Measurements from ENCODE around the gene ANXA3. TPM values are rescaled to one million over a fixed set of nuclear protein-coding genes. Genes with fewer than 3 reads are reported as not detected.

The ANXA3 gene
- total RNA-seq, 1 experiment from 2014 or later, result 18.8 TPM

DNA sequence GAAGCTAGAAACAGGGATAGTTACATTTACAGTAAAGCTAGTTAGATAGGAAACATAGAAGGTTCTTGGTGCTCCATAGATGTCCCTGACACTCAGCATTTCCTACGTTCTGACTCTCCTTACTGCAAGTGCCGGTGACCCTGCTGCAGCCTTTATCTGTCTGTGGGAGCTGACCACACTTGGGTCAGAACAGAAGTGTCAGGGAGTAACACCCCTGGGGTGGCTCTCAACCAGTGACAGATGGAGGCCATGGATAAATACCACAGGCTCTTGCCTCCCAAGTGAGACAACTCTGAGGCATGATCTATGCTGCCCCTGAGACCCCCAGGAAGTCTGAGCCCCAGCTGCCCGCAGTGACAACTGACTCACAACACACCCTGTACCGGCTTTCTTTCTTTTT, 69.8 kb downstream of the ANXA3 start:
- no peak for DNase-seq (ENCODE audit: low read depth, low spot score)
- in situ Hi-C loops (cut with HindIII; ENCODE audit: low pct_unique_long_range_greater_than_20kb, low sequenced_read_pairs), result loop anchor here (25.0 kb wide), 1 partner anchor 241 kb away; no protein-coding TSS in a partner anchor

DNA sequence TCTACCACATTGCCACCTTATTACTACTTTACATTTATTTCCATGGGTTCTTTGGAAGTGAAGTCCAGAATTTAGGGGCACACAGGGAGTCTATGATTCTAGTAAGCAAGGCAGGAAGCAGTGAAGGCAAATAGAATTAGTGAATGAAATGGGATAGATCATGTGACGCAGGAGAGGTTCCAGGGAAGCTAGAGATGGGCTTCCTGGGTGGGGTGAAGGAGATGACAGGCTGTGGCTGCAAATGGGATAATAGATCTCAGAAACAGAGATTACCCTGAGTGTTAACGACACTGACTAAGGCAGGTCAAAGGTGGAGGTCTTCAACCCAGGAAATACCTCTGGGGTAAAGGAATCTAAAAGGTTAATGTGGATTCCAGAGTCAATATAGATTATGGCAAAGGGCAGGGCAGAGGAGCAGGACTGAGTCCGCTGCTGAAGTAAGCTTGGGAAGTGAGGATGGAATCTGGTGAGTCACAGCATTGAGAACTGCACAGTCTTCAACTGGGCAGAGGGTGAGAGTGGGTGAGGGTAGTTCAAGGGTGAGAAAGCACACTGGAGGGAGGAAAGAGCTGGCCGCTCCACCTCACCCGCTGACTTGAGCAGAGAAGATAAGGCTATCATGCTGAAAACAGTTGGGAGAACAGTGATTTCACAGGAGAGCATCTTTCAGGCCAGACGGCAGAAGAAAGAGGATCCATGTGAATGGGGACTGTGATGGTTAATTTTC, 70.8 kb downstream of the ANXA3 start:
- DNase-seq (ENCODE audit: low read depth, low spot score), result no peak
- in situ Hi-C loops (cut with HindIII; ENCODE audit: low pct_unique_long_range_greater_than_20kb, low sequenced_read_pairs), result loop anchor here (25.0 kb wide), 1 partner anchor 240 kb away; no protein-coding TSS in a partner anchor

DNA sequence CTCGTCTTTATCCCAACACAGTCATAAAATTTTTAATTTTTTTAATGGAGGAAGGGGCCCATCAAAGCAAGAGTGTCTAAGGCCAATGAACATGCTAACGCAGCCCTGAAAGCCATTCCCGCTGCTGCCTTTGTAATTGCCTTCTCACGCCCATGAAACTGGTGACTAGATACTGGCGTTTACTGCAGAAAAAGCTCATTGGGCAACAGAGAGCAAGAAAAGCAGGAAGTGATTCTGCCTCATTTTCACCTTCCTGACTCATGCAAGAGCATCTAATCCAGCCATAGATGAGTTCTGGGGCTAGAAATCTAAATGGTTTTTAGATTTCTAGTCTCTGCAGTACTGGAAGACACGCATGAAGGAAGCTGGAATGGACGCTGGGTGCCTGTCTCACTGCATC, 72.5 kb downstream of the ANXA3 start:
- in situ Hi-C loops (cut with HindIII; ENCODE audit: low pct_unique_long_range_greater_than_20kb, low sequenced_read_pairs), result loop anchor here (25.0 kb wide), 1 partner anchor 238 kb away; no protein-coding TSS in a partner anchor

DNA sequence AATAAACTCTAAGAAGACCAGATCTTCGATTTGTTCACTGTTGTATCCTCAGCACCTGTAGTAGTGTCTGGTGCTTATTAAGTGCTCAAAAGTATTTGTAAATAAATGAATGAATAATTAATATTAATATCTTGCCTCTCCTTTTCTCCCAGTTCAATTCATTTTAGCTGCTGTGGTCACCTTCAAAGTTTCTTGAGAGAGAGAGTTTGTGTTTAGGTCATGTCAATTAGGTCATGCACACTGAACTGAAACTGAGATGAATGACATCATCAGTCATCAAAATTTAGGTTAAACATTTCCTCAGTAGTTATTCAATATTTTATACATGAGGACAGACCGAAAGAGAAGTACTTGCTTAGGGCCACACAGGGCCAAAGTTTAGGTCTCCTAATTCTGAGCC, 73.5 kb downstream of the ANXA3 start:
- DNase-seq (ENCODE audit: low read depth, low spot score), result no peak
- in situ Hi-C loops (cut with HindIII; ENCODE audit: low pct_unique_long_range_greater_than_20kb, low sequenced_read_pairs), result no loop called here

More for the DNA sequence above, 72.5 kb downstream of the ANXA3 start:
- DNase-seq (ENCODE audit: low read depth, low spot score), result no peak

DNA sequence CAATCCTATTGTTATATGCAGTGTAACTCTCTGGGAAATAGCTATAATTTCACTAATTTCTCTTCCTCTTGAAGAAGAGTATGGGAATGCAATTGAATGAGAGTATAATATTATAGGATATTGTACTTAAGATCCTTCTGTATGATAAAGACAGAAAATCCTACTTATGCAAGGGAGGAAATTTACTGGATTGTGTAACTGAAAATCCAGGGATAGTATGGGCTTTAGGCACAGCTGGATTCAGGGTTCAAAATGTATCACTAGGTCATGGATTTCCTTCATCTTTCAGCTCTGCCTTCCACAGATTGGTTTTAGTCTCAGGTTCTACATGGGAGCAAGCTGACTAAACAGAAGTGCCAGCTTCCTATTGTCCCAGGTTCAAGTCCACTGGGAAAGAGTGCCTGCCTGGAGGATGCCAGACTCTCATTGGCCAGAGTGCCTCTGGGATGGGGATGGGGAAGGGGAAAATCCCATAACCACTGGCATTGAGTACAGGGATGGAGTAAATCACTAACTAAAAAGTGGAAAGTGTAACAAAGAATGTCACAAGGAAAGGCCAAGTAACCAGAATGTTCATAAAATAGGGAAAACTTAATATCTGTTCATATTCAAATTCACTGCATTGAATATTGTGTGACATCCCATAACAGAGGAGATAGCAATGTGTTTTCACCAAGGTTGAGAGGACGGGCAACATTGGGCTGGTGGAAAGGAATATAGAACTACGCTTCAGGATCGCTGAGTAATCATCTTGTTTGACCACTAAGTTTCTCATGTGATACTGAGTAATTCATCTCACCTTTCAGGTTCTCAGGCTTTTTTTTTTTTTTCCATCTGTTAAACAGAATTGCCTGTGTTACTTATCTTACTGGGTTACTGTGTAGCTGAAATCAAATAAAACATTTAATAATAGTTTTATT, 75.7 kb downstream of the ANXA3 start:
- no peak for DNase-seq (ENCODE audit: low read depth, low spot score)
- in situ Hi-C loops (cut with HindIII; ENCODE audit: low pct_unique_long_range_greater_than_20kb, low sequenced_read_pairs), result no loop called here

DNA sequence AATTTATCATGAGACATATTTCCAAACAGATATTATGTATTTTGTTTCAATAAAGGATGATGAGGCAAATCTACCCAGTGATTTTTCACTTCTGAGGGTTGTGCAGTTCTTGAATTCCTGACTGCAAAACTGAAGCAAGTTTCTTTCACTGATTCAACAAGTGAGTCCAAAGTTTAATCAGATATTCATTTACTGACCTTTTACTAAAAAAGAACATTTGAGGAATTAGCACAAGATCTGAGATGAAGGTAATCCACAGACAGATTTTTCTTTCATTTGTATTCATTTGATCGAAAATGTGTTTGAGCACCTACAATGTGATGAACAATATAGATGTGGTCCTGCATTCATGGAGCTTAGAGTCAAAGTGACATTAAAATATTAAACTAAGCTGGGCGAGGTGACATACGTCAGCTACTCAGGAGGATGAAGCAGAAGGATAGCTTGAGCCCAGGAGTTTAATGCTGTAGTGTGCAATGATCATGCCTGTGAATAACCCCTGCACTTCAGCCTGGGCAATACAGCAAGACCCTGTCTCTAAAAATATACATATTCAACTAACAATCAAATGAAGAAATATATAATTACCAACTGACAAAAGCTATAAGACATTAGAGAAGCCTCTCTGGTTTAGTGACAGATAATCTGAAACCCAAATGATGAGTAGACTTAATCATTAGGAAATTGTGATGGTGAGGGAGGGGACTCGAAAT, 76.6 kb downstream of the ANXA3 start:
- DNase-seq (ENCODE audit: low read depth, low spot score), result no peak
- in situ Hi-C loops (cut with HindIII; ENCODE audit: low pct_unique_long_range_greater_than_20kb, low sequenced_read_pairs), result no loop called here

DNA sequence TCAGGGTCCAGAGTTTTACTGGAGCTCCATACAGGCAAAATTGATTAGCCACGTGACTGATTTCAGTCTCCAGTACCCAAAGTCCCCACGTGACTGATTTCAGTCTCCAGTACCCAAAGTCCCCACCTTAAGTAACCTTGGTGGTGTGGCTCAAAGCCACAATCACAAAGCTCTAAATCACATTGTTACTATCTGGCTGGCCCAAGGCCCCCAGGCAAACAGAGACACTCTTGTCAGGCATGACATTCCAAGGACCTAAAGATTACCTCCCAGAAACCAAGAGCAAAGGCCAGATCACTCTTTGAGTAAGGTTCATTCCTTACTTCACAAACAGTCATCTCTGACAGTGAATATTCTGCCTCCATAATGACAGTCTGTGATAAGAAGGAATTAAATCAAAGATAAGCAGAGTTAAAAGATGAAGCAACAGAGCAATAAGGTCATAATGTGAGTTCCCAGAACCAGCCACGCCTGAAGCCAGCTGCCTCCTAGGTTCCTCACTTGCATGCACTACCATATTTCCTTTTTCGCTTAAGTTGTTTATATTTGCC, 78.5 kb downstream of the ANXA3 start:
- no peak for DNase-seq (ENCODE audit: low read depth, low spot score)
- in situ Hi-C loops (cut with HindIII; ENCODE audit: low pct_unique_long_range_greater_than_20kb, low sequenced_read_pairs), result no loop called here

DNA sequence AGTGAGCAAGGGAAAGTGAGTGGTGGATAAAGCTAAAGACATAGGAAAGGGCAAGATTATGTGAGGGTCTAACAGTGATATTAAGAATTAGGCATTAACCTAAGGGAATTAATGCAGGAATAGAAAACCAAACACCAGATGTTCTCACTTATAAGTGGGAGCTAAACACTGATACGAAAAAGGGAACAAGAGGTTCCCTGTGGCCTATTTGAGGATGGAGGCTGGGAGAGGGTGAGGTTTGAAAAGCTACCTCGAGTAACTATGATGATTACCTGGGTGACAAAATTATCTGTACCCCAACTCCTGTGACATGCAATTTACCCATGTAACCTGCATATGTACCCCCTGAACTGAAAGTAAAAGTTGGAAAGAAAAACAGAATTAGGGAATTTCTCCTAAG, 79.0 kb downstream of the ANXA3 start:
- DNase-seq (ENCODE audit: low read depth, low spot score), result no peak
- in situ Hi-C loops (cut with HindIII; ENCODE audit: low pct_unique_long_range_greater_than_20kb, low sequenced_read_pairs), result no loop called here

DNA sequence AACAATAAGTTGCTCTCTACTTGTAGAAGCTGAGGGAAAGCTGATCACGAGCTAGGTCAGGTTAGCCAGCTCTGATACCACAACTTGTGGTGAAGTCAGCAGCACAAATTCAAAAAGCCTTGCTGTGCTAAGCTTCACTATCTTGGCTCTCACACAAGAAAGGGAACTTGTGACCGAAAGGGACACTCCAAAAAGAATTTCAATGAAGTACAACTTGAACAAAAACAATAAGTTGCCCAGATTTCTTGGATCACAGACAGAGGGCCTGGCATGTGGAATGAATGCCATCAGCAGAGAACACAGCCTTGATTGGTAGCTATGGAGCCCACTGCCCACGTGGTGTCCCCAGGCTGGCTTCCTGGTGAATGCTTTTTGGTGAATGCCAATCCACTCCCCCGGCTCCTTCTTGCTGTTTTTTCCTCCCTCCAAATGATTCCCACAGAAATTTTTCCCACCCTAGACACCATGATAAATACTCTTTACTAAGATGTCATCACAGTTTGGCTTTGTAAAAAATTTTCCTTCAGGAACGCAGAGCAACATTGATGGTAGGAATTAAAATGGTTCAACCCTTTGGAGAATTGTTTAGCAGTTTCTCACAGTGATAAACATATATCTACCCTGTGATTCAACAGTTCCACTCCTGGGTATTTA, 82.6 kb downstream of the ANXA3 start:
- in situ Hi-C loops (cut with HindIII; ENCODE audit: low pct_unique_long_range_greater_than_20kb, low sequenced_read_pairs), result no loop called here
- DNase-seq (ENCODE audit: low read depth, low spot score), result peak; percentile 54

DNA sequence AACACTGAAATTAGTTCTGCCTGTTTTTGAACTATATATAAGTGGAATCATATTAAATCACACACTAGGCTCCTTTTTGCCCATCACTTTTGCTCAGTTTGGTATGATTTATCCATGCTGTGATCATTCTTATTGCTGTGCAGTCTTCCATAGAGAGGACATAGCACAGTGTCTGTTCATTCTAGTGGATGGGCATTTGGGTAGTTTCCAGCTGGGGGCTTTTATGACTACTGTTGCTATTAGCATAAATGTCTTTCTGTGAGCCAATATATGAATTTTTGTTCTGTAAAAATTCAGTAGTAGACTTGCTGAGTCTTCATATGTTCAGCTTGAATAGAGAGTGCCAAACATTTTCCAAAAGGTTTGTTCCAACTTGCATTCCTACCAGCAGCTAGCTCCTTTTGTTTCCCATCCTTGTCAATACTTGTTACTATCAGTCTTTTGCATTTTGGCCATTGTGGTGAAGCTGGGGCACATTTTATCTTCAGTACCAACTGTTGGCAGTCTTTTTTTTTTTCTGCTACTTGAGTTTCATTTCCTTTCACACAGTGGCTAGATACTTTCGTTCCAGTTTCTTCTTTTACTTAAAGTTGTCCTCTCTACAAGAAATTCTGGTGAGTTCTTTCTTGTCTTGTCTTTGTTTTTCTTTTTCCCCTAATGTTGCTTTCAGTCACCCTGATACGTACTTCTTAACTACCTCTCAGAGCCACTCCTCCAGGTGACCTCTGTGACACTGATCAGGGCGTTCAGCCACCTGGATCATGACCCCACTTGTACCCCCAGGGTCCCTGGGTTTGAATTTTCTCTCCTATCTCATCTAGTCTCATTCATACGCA, 87.0 kb downstream of the ANXA3 start:
- no peak for DNase-seq (ENCODE audit: low read depth, low spot score)
- in situ Hi-C loops (cut with HindIII; ENCODE audit: low pct_unique_long_range_greater_than_20kb, low sequenced_read_pairs), result no loop called here

DNA sequence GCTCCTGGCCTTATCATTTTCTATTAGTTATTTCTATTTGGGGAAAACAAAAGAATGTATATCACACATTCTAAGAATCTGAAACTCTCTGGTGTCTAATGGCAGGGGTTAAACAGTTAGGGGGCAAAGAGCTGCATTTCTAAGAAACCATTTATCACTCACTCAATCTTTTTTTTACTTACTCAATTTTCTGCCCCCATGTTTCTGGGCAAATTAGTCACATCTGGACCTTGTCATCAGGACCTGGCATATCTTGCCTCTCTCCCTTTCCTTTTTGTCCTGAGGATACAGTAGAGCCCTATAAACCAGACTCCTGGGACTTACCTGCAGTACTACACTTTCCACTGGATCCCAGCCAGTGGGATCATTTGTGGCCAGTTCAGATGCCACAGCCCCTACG, 89.1 kb downstream of the ANXA3 start:
- no peak for DNase-seq (ENCODE audit: low read depth, low spot score)
- in situ Hi-C loops (cut with HindIII; ENCODE audit: low pct_unique_long_range_greater_than_20kb, low sequenced_read_pairs), result no loop called here

DNA sequence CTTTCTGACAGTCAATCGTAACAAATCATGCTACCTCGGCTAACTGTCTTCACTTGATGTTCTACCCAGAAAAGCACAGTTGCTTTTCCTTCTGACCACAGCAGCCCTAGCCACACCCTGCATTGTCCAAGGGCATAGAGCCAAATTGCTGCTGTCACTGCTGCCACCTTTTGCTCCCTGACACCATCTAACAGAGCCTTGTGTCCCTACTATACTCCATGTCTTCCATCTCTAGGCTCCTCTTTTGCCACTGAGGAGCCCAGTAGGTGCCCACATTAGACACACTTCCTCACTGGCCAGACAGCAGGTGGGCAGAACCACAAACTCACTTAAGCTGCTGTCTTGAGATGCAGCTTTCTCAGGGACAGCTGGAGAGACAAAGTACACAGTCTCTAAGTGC, 91.4 kb downstream of the ANXA3 start:
- in situ Hi-C loops (cut with HindIII; ENCODE audit: low pct_unique_long_range_greater_than_20kb, low sequenced_read_pairs), result no loop called here
- DNase-seq (ENCODE audit: low read depth, low spot score), result no peak

DNA sequence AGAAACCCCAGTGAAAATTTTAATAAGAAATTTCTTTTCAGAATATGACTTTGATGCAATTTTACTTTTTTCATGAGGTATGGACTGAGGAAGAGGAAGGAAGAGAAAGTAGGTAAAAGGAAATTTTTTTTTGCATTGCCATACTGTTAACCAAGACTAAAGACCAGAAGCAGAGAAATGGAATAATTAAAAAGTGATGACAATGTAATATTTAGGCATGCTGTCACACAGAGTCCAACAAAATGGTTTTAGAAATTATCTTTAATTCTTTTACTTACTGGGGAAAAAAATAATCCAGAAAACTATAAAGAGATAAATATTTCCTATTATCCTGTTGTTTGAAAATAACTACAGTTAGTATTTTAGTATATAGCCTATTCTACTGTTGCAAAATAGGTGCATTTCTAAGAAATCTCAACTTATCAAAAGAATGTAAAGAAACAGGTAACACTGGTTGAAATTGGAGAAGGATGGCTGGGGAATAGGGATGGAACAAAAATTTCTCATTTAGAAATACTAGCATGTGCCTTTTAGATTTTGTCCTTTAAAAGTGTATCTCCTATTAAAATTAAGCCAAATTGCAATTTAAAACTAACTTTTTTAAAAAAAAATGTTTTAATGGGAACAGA, 92.6 kb downstream of the ANXA3 start:
- in situ Hi-C loops (cut with HindIII; ENCODE audit: low pct_unique_long_range_greater_than_20kb, low sequenced_read_pairs), result no loop called here
- DNase-seq (ENCODE audit: low read depth, low spot score), result no peak

DNA sequence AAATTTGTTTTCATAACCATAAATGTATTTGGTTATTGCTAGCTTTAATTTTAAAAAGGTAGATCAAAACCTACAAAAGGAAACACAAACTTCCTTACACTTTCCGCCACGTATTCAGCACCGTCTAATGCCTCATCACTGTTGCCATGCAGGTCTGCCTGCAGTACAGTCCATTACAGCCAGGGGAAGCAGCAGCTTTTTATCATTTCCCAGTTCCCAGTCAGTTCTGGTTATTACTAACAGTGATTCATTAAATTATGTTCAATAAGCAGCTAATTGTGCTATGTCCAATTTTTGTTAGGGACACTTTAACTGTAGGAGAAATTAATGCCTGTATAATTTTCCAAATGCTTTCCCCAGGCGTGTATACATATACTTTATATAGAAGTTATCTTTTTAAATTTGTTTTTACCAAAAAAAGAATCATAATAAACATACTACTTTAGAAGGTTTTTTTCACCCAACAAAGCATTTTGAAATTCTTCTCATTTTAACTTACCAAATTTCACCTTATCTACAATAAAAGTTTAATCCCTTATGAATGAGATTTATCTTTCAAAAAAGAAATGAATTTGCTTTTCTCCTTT, 93.3 kb downstream of the ANXA3 start:
- DNase-seq (ENCODE audit: low read depth, low spot score), result peak; percentile 75
- in situ Hi-C loops (cut with HindIII; ENCODE audit: low pct_unique_long_range_greater_than_20kb, low sequenced_read_pairs), result no loop called here

DNA sequence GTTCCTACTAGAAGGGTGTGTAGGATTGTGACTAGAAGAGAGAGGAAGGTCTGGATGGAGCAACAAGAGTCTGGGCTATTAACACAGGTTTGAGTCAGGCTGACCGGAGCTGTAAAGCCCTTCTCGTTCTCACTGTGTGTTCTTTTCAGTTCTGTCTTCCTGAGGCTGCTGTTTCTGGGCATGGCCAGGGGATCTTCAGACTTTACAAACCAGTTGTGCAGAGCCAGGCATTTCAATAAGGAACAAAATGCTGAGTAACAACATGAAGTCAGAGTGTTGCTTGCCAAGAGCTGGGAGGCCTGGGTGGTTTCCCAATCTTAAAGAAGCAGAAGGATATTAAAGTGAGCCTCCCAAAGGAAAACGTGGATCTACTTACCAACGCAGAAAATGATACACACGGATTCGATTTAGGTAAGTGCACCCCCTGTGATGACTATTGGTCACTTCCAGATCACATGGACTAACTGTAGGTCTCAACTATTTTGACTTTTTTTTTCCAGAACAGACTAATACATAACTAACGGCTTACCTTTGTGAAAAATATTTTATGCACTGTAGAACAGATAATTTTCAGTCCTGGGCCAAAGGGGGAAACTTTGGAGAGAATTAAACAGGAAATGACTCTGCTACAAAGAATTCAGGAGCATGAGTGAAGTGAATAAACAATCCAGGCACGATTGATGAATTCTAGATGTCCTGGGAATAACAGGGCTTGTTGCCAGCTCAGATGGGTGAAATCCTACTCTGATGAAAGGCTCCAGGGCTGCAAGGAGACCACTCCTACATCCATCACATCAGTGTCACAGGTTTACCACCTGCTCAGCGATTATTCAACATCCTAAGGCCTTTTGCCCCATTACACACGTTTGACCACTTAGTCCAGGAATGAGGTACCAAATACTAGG, 94.5 kb downstream of the ANXA3 start:
- in situ Hi-C loops (cut with HindIII; ENCODE audit: low pct_unique_long_range_greater_than_20kb, low sequenced_read_pairs), result no loop called here
- DNase-seq (ENCODE audit: low read depth, low spot score), result peak; percentile 13
